Stimulated activated effector memory CD8-positive, alpha-beta T cell treated with anti-CD3 and anti-CD28 coated beads, Interleukin-12 subunit alpha, Interleukin-12 subunit beta, amount 100 ng/mL, for 72 hours (primary cell): ENCODE results near the gene ANK3.

Experiments
- ATAC-seq: fragments of 150-1000 bp; cut with Tn5 transposase; 2 replicates; pipeline ENCODE4 v1.10.0; 2021
- DNase-seq, 2 donors: peaks; one replicate each; pipeline ENCODE4 v3.0.0; 2021 to 2022; ENCODE audit warnings: low spot score in 2 of 2
- H3K27ac Mint-ChIP-seq: one replicate; pipeline ENCODE4 v1.8.0; 2022; ENCODE audit warnings: mild to moderate bottlenecking, mixed read lengths
- H3K36me3 Mint-ChIP-seq: one replicate; pipeline ENCODE4 v1.8.0; 2022; ENCODE audit warnings: mild to moderate bottlenecking, mixed read lengths
- H3K4me1 Mint-ChIP-seq: one replicate; pipeline ENCODE4 v1.8.0; 2022; ENCODE audit warnings: mixed read lengths
- H3K4me3 Mint-ChIP-seq: one replicate; pipeline ENCODE4 v1.8.0; 2022; ENCODE audit warnings: mild to moderate bottlenecking, mixed read lengths
- H3K9me3 Mint-ChIP-seq: one replicate; pipeline ENCODE4 v1.8.0; 2022; ENCODE audit warnings: mixed read lengths

Gene ANK3

GRCh38 chr10:60389413-60390025 lies at the start of gene ANK3:
TSS of gene ANK3 (minus strand) at chr10:60389875. CDS start at chr10:60389538, 337 bp downstream.
- H3K9me3 Mint-ChIP-seq: no peaks in the 10 kb centered on the region
- no peaks in the 10 kb centered on the region for H3K36me3 Mint-ChIP-seq
- no peak within 1 kb of the TSS for H3K4me3 Mint-ChIP-seq
- DNase-seq (no peak), ATAC-seq (no peak)
- no peak within 1 kb of the TSS for H3K27ac Mint-ChIP-seq
- peaks cover 30% of the 10 kb centered on the region for H3K4me1 Mint-ChIP-seq

- no peaks in the 10 kb centered on the region for H3K36me3 Mint-ChIP-seq
Observed at GRCh38 chr10:60434418-60435046, 44.9 kb upstream of the ANK3 start.

GRCh38 chr10:60433684-60434083 lies 44.0 kb upstream of the ANK3 start:
- peaks cover 6% of the 10 kb centered on the region for H3K4me1 Mint-ChIP-seq
- no peak overlapping the region for H3K27ac Mint-ChIP-seq
- ATAC-seq: no peak
- H3K9me3 Mint-ChIP-seq: no peaks in the 10 kb centered on the region
- no peak for DNase-seq
- H3K4me3 Mint-ChIP-seq: no peak overlapping the region
- no peaks in the 10 kb centered on the region for H3K36me3 Mint-ChIP-seq

More at GRCh38 chr10:60434418-60435046, 44.9 kb upstream of the ANK3 start:
- ATAC-seq: no peak
- Mint-ChIP-seq H3K27ac (no peak overlapping the region), H3K4me1 (peaks cover 6% of the 10 kb centered on the region), H3K9me3 (no peaks in the 10 kb centered on the region), H3K4me3 (no peak overlapping the region)
- DNase-seq: no peak

DNA sequence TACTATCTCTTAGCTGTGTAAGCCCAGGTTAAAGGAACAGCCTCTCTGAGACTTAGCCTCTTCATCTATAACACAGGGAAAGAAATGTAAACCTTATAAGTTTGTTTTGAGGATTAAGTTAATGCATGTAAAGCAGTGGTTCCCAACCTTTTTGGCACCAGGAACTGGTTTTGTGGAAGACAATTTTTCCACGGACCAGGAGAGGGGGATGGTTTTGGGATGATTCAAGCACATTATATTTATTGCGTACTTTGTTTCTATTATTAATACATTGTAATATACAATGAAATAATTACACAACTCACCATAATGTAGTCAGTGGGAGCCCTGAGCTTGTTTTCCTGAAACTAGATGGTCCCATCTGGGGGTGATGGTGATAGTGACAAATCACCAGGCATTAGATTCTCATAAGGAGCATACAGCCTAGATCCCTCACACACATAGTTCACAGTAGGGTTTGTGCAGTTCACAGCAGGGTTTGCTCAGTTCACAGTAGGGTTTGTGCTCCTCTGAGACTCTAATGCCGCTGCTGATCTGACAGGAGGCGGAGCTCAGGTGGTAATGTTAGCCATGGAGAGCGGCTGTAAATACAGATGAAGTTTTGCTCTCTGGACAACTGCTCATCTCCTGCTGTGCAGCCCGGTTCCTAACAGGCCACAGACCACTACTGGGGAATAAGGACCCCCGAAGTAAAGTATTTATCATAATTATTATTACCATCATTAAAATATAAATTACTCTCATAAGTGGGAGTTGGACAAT lies 41.3 kb upstream of the ANK3 start:
- ATAC-seq (no peak), DNase-seq (no peak)
- H3K27ac Mint-ChIP-seq: no peak overlapping the region
- no peaks in the 10 kb centered on the region for H3K9me3 Mint-ChIP-seq
- peaks cover 6% of the 10 kb centered on the region for H3K4me1 Mint-ChIP-seq
- no peaks in the 10 kb centered on the region for H3K36me3 Mint-ChIP-seq
- H3K4me3 Mint-ChIP-seq: no peak overlapping the region

DNA sequence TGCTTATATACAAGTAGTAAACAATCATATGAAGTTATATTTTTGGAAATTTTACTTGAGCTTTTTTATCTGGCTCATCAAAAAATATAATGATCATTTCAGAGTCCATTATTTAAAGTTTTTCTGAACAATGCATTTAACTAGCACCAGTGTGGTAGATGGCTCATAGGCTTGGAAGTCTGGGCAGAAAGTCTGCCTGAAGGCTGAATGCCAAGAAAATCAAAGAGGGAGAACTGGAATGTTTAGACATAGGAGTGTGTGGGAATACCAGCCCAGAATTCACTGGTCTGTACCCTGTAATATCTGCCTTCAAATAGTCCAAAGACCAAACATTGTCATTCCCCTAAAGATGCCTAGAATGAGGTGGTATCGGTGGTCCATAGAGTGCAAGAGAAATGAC lies 40.3 kb upstream of the ANK3 start:
- DNase-seq (no peak), ATAC-seq (no peak)
- H3K36me3 Mint-ChIP-seq: no peaks in the 10 kb centered on the region
- no peaks in the 10 kb centered on the region for H3K9me3 Mint-ChIP-seq
- peaks cover 7% of the 10 kb centered on the region for H3K4me1 Mint-ChIP-seq
- no peak overlapping the region for H3K4me3 Mint-ChIP-seq
- H3K27ac Mint-ChIP-seq: no peak overlapping the region

DNA sequence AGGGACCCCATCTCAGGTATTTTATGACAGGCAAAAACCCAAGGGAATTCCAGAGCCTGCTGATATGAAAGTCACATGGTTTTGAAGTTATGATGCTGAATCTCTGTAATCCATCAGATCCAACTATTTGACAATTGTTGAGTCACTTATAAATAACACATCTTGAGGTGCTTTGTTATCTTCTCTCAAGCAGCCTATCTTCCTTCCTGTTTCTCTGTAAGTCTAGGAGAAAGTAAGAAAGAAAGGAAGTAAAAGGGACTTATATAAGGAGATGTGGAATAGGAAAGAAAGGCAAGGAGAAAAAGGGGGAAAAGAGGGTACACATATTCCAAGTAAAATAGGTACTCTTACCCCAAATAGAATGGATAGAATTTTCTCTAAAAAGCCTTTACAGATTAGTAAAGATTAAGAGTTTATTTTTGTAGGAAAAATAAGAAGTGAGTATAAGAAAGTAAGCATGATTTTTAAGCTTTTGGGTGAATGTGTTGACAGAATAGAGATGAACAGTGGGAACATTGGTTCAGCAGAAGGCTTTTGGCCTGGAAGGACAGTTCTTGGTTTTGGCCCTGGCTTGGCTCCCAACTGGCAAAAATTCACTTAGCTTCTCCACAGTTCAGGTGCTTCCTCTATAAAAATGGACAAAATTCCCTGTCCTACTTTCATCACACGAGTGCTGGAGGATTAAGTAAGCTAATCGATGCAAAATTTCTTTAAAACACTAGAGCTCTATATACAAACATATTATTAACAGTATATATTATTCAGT lies 39.6 kb upstream of the ANK3 start:
- no peaks in the 10 kb centered on the region for H3K9me3 Mint-ChIP-seq
- no peak overlapping the region for H3K4me3 Mint-ChIP-seq
- H3K27ac Mint-ChIP-seq: no peak overlapping the region
- no peaks in the 10 kb centered on the region for H3K36me3 Mint-ChIP-seq
- peaks cover 12% of the 10 kb centered on the region for H3K4me1 Mint-ChIP-seq
- DNase-seq (no peak), ATAC-seq (no peak)

DNA sequence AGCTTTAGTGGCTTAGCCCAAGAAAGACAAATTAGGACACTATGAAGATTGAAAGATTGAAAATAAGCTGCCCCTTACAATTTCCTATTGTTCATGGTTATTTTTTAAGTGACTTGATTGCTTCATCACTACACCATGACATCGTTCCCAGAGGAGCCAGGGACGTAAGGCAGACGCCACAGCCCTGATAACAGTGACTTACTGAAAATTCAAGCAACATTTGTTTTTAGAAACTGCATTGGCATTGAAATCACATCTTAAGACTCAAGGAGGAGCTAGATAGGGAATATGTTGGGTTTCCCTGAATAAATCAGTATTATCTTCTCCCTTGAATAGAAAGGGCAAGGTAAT lies 38.7 kb upstream of the ANK3 start:
- no peak for ATAC-seq
- Mint-ChIP-seq H3K4me3 (no peak overlapping the region), H3K27ac (no peak overlapping the region)

DNA sequence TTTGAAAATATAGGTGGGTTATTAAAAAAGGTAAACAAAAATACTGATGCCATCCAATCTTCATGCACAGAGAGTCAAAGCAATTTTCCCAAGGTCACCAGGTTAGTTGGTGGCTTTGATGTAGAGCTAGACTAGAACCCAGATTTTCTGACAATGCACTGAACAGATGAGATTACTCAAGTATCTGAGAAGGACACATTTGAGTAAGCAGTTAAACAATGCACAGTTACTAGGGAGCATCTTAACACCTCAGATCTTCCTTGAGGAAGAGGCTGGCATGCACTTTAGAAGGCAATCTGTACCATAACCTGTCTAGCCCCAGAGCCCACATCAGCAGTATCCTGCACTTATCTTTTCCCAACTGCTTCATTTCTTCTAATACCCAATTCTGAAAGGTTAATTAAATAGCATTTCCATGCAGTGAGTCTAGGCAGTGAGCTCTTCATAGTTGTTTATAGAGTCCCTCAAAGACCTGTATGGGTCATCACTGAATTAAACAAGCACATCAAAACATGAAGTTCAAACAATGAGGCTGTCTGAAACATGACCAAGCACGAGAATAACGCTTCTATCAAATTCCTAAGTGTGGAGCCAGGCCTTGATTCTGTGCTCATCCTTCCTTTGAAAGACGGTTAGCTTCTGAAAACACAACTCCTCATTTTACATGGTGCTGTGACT lies 38.2 kb upstream of the ANK3 start:
- no peak overlapping the region for H3K27ac Mint-ChIP-seq
- peak; percentile 37 for ATAC-seq
- H3K4me3 Mint-ChIP-seq: no peak overlapping the region
- DNase-seq: no peak
- H3K9me3 Mint-ChIP-seq: no peaks in the 10 kb centered on the region
- peaks cover 12% of the 10 kb centered on the region for H3K4me1 Mint-ChIP-seq
- no peaks in the 10 kb centered on the region for H3K36me3 Mint-ChIP-seq

More for the DNA sequence above, 38.7 kb upstream of the ANK3 start:
- Mint-ChIP-seq H3K4me1 (peaks cover 12% of the 10 kb centered on the region), H3K9me3 (no peaks in the 10 kb centered on the region), H3K36me3 (no peaks in the 10 kb centered on the region)
- no peak for DNase-seq

GRCh38 chr10:60427148-60427547 lies 37.5 kb upstream of the ANK3 start:
- Mint-ChIP-seq H3K9me3 (no peaks in the 10 kb centered on the region), H3K4me3 (no peak overlapping the region), H3K36me3 (no peaks in the 10 kb centered on the region), H3K27ac (no peak overlapping the region), H3K4me1 (peaks cover 12% of the 10 kb centered on the region)
- DNase-seq (no peak), ATAC-seq (no peak)

DNA sequence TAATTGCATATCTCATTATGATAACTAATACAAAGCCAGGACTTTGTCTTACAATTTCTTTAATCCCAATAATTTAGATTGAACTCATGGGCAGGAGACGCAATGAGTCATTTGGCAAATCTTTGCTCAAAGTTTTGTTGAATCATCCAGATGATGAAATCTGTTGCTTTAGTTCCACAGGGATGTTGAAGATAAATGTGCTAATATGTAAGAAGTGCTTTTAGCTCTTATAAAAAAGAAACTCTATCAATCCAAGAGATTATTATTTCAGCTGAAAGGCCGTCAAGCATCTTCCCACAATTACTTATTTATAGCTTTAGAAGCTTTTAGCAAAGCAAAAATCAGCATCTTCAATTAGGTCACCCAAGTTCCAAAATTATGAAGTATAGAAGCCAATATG lies 36.8 kb upstream of the ANK3 start:
- H3K27ac Mint-ChIP-seq: no peak overlapping the region
- H3K4me3 Mint-ChIP-seq: no peak overlapping the region
- no peaks in the 10 kb centered on the region for H3K36me3 Mint-ChIP-seq
- H3K9me3 Mint-ChIP-seq: no peaks in the 10 kb centered on the region
- ATAC-seq (no peak), DNase-seq (no peak)
- H3K4me1 Mint-ChIP-seq: peaks cover 12% of the 10 kb centered on the region

GRCh38 chr10:60425392-60426110 lies 35.9 kb upstream of the ANK3 start:
- no peak overlapping the region for H3K27ac Mint-ChIP-seq
- peaks cover 12% of the 10 kb centered on the region for H3K4me1 Mint-ChIP-seq
- no peaks in the 10 kb centered on the region for H3K36me3 Mint-ChIP-seq
- no peaks in the 10 kb centered on the region for H3K9me3 Mint-ChIP-seq
- H3K4me3 Mint-ChIP-seq: no peak overlapping the region
- no peak for DNase-seq
- ATAC-seq: no peak

DNA sequence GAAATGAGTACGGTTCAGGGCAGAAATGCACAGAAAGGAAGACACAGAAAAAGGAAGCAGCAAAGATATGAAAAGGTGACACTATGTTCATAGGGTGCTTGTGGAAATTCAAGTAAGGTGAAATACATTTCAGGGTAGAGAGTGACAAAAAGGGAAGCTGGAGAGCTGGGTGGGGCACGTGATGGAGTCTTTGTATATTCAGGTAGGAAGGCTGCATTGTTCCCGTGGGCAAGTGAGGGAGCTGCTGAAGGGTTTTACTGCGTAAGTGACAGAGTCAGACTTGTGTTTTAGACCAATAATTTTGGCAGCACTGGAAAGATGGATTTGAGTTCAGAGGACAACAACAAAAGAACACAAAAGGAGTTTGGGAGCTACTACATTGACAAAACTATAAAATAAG lies 35.3 kb upstream of the ANK3 start:
- no peaks in the 10 kb centered on the region for H3K9me3 Mint-ChIP-seq
- no peak overlapping the region for H3K4me3 Mint-ChIP-seq

DNA sequence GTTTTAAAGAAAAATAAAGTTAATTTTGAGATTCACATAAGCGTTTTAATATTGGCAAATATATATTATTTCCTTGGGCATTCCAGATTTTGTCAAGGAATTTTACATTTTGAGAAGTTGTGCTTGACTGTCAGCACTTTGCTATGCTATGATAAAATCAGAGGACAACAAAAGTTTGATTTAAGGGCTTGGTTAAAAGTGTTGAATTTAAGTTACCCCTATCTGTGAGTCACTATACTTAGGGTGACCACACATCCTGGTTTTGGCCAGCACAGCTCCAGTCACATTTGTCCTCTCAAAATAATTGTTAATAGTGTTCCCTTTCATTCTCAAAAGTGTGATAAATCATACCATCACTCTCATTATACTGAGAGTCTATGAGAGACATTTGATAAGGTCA lies 34.2 kb upstream of the ANK3 start:
- no peak overlapping the region for H3K27ac Mint-ChIP-seq
- peaks cover 6% of the 10 kb centered on the region for H3K4me1 Mint-ChIP-seq
- no peak for DNase-seq
- H3K9me3 Mint-ChIP-seq: no peaks in the 10 kb centered on the region
- no peaks in the 10 kb centered on the region for H3K36me3 Mint-ChIP-seq
- H3K4me3 Mint-ChIP-seq: no peak overlapping the region
- no peak for ATAC-seq

More for the DNA sequence above, 35.3 kb upstream of the ANK3 start:
- Mint-ChIP-seq H3K27ac (no peak overlapping the region), H3K36me3 (no peaks in the 10 kb centered on the region), H3K4me1 (peaks cover 7% of the 10 kb centered on the region)
- ATAC-seq: no peak
- DNase-seq: no peak

DNA sequence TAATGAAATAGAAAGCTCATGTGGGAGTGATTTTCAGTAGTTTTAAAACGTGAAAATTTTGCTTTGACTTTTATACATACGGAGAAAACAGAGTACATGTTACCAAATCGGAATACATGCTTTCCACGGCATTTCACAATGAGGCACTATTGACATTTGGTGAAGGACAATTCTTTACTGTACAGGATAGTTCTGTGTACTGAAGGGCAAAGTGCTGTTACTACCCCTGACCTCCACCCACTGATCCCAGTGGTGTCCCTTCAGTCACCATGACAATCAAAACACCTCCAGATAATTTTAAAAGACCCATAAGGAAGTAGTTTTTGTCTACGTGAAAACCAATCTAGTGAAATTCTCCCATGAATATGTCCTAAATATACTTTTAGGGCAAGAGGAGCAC lies 33.1 kb upstream of the ANK3 start:
- H3K9me3 Mint-ChIP-seq: no peaks in the 10 kb centered on the region
- H3K27ac Mint-ChIP-seq: no peak overlapping the region
- H3K4me1 Mint-ChIP-seq: peaks cover 6% of the 10 kb centered on the region
- no peak overlapping the region for H3K4me3 Mint-ChIP-seq
- DNase-seq: no peak
- no peak for ATAC-seq
- no peaks in the 10 kb centered on the region for H3K36me3 Mint-ChIP-seq
